Fibroblast of mammary gland (primary cell): ENCODE measurements around the gene MAGI1.
A peak's percentile ranks its signal among the peaks of the same experiment; 100 is the strongest.

Experiments
- DNase-seq: peaks from one replicate; pipeline ENCODE4 v3.0.0-alpha.2; 2010; ENCODE audit warnings: low read depth
- H3K4me3 ChIP-seq: 2 replicates; pipeline ENCODE4 v1.5.1; 2011; ENCODE audit warnings: low read depth, mild to moderate bottlenecking, low read length, moderate library complexity; ENCODE audit not compliant: control insufficient read depth
- TF ChIP-seq, protein P1 (sequence below): conservative IDR thresholded peaks from 2 replicates; pipeline ENCODE4 v1.5.1; 2011; ENCODE audit warnings: low read depth, low read length, inconsistent platforms; ENCODE audit not compliant: control insufficient read depth, insufficient read depth

The MAGI1 gene

DNA sequence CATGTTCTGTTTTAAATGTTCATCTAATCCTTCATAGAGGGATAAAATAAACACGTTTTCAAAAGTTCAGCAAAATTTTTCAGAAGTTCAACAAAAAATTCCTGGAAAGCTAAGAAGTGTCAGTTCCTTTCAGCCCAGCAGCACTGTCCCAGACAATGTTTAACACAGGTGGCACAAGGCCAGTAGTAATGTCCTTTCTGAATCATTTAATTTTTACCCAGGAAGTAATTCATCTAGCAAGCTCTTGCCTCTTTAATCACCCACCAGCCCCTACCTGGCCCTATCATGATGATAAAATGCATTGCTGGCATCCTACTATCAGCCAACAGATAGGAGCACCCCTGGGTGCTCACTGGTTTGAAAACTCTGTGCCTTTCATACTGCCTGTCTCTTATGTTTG is 723.8 kb downstream of the MAGI1 start:
- DNase-seq: no peak
- TF ChIP-seq, protein P1, sequence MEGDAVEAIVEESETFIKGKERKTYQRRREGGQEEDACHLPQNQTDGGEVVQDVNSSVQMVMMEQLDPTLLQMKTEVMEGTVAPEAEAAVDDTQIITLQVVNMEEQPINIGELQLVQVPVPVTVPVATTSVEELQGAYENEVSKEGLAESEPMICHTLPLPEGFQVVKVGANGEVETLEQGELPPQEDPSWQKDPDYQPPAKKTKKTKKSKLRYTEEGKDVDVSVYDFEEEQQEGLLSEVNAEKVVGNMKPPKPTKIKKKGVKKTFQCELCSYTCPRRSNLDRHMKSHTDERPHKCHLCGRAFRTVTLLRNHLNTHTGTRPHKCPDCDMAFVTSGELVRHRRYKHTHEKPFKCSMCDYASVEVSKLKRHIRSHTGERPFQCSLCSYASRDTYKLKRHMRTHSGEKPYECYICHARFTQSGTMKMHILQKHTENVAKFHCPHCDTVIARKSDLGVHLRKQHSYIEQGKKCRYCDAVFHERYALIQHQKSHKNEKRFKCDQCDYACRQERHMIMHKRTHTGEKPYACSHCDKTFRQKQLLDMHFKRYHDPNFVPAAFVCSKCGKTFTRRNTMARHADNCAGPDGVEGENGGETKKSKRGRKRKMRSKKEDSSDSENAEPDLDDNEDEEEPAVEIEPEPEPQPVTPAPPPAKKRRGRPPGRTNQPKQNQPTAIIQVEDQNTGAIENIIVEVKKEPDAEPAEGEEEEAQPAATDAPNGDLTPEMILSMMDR: no peak
- no peak overlapping the region for H3K4me3 ChIP-seq

DNA sequence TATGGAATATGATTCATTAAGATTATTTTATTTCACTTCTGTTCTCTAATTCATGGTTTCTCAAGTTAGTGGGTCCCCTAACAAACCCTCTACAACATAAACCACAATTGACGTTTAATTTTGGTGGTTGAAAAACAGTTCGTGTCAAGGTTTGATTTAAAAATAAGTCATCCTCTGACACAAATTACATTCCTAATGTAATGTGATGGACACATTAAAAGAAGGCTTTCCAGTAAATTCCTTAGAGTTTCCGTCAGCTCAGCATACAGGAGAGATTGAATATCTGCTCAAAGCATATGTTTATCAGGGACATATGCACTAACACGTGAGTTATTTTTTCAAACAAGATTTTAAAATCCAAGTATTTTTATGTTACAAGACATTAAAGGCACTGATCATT is 724.4 kb downstream of the MAGI1 start:
- no peak overlapping the region for H3K4me3 ChIP-seq
- DNase-seq: no peak
- TF ChIP-seq, protein P1: no peak

DNA sequence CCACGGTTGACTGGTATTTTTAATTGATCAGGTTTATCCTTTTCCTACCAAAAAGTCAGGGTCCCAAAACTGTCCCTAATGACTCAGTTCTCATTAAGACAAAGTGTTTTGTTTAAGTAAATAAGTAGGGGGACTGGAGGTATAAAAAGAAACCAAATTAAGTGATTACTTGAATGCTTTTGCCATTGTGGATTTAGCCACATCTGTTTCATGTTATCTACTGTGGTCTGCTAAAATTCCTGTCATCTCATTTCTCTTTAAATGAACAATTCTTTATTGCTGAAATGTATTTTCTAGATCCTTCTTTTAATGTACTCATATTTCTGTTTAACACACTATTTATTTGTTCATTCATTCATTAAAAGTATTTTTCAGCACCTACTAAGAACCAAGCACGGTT is 725.1 kb downstream of the MAGI1 start:
- H3K4me3 ChIP-seq: no peak overlapping the region
- TF ChIP-seq, protein P1: no peak
- peak; percentile 18 for DNase-seq

DNA sequence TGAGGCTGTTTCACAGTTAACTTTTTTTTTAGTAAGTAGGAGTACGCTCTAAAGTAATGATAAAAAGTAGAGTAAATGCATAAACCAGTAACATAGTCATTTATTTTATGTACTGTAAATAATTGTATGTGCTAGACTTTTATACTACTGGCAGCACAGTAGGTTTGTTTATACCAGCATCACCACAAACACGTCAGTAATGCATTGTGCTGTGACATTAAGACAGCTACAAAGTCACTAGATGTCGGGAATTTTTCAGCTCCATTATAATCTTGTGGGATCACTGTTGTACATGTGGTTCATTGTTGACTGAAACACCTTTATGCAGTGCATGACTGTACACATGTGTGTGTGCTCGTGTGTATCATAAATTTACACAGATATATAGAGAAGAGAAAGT is 732.9 kb downstream of the MAGI1 start:
- no peak for DNase-seq
- no peak overlapping the region for H3K4me3 ChIP-seq
- TF ChIP-seq, protein P1: no peak
